GM19438 (cell line): Measurements from ENCODE around the gene BCAR1.
"Not testable (repeated sequence)": the region's sequence is repeated elsewhere in the genome, so short reads cannot be mapped to it uniquely, and the experiment has no call there.

Source experiments
- ATAC-seq: cut with Tn5 transposase; IDR thresholded peaks from one replicate; pipeline ENCODE4 v1.9.1; 2021; ENCODE audit warnings: low read depth; ENCODE audit not compliant: unreplicated experiment

The BCAR1 gene

DNA sequence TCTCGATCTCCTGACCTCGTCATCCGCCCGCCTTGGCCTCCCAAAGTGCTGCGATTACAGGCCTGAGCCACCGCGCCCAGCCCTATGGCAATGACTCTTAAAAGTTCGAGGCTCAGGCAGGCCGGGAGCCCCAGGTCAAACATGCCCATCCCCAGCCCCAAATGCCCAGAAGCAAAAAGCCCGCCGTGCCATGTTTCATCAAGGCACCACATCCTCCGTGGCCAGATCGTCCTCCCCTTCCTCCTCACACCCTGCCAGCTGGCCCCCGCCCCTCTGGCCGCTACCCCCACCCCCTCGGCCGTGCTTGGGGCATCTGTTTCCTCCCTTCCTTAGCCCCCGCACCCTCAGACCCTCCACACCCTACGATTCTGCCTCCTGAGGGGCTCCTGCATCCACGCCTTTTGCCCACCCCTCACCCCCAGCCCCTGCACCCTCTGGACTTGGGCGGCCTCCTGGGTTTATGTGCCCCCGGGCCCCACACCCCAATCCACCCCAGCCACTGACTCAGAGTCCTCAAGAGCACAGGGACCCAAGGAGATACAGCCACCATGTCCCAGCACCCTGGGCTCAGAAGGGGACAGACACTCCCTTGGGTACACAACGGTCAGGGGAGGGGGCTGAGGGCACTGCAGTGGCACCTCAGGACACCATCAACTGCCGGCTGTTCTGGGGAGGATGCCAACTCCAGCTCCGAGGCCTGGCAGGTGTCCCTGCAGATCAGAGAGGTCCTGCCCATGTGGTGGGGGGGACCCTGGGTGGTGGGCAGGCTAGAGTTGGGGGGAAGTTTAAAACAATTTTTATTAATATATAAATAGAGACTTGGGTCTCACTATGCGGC is 25.5 kb downstream of the BCAR1 start:
- no peak for ATAC-seq

DNA sequence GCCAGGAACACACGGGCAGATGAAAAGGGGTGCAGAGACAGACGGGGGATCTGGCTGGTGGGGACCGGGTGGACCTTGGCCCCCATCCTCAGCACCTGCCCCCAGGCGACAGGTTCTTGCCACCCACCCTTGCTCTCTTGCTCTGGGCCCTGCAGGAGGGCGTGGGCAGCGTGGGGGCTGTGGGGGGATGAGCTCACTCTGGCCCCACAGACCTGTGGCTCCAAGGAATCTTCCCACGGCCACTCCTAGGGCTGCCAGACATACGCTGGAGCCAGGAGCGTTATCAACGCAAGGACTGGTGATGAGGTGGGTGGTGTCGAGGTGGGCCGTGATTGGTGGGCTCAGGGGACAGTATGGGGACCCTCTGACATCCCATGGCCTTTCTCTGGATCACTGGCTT is 26.3 kb downstream of the BCAR1 start:
- no peak for ATAC-seq

DNA sequence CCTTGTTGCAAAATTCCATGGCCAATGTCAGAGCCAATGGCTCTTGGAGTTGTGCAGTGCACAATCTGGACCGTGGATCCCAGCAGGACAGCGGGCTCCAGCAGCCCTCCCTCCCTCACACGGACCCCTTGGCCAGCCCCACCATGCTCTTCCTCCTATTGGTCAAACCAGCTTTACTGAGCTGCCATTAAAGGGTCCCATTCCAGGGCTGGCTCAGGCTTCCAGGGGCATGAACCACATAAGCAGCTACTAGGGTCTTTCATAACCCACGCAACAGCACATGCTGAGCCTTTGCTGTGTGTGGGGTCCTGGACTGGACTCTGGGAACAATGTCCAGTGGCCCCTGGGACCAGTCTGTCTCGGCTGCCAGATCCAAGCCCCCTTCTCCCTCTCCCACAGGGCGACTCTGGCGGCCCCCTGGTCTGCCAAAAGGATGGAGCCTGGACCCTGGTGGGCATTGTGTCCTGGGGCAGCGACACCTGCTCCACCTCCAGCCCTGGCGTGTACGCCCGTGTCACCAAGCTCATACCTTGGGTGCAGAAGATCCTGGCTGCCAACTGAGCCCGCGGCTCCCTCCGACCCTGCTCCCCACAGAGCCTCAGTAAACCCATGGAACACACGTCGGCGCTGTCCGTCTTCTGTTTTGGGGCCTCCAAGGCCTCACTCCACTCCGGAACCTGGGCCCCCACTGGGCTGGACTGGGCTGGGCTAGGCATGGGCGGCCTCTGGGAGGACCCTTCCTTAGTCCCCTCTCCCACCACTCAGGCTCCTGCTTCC is 26.9 kb downstream of the BCAR1 start:
- ATAC-seq = no peak

DNA sequence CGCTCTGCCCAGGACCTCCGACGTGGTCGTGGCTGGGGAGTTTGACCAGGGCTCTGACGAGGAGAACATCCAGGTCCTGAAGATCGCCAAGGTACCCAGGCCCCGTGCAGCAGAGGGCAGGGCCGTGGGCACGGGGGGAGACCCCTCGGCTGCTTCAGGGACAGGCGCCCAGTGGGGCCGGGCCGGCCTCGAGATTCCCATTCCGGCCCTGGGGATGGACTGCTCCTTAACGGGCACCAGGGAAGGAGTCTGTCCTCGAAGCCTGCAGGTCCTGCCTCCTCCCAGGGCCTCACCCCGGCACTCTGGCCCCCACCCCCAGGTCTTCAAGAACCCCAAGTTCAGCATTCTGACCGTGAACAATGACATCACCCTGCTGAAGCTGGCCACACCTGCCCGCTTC is 28.3 kb downstream of the BCAR1 start:
- ATAC-seq = not testable (repeated sequence)

DNA sequence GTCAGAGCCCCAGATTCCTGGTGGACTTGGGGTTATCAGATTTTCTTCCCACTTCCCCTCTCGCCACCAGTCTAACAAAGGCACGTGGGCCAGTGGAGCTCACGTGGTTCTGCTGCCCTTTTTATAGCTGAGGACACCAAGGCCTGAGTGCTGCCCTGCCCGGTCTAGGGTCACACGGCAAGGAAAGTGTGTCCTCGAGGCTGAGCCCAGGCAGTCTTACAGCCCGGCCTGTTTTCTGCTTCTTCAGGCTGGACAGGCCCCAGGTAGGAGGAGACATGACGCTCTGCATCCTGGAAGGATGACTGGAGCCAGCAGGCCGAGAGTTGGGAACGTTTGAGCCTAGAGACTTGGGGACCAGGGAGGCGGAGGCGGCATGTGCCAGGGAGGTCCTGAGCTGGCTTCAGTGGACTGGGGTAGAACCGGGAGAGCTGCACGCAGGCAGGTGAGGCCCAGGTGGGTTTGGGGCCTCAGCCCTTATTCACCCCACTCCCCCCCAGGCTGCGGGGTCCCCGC is 29.1 kb downstream of the BCAR1 start:
- no peak for ATAC-seq

DNA sequence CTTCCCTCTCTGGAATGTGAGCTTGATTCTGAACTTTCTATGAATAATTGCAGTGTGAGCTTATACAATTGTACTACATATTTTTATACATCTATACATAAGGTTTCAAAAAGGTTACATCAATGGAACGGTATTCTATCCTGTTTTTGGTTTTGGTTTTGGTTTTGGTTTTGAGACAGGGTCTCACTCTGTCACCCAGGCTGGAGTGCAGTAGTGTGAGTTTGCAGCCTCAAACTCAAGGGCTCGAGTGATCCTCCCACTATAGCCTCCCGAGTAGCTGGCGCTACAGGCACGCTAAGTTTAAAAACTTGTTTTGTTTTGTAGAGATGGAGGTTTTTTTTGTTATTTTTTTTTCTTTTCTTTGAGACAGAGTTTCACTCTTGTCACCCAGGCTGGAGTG is 31.6 kb downstream of the BCAR1 start:
- ATAC-seq = peak; percentile 55

DNA sequence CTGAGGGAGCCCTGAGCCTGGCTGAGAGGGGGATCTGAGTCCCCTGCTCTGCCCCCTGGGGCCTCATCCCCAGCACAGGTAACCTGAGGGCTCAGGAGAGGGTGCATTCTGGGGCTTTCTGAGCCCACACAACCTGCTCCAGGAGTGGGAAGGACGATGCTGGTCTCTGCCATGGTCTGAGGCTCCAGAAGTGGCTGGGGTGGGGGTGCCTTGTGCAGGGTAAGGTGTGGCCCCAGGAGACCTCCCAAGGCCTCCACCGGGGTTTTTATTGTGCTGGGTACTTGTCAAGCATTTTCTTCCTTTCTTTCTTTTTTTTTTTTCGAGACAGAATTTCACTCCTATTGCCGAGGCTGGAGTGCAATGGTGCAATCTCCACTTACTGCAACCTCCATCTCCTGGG is 32.3 kb downstream of the BCAR1 start:
- ATAC-seq = no peak

DNA sequence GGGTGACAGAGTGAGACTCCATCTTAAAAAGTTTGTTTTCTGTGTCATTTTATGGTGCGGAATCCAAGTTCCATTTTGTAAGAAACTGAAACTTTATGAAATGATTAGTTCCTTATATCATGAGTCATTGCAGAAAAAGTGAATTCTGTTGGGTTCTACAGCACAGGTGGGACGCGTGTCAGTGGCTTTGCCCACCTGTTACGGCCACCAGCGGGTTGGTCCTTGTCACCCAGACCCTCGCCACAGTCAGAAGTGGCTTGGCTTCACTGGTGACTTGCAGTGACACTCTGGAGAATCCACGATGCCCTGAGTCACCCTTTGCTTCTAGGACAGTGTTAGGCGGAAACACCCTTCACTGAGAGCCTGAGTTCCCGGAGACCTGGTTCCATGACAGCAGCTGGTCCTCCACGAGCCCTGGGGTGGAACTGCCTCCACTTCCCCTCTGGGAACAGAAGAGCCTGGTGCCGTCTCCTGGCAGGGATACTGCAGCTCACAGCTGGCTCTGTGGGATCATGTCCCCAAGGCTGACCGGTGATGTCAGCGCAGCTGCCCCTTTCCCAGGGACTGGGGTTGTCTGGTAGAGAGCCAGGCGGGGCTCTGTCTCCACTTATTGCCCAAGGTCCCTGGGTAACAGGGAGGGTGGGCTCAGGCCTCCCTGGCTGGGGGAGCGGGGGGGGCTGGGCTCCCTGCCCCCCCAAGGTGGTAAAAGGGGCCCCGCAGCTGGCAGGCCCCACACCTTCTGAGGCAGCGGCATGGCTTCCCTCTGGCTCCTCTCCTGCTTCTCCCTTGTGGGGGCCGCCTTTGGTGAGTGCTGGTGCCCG is 33.0 kb downstream of the BCAR1 start, which contains the start of gene CTRB1:
TSS of gene CTRB1 (plus strand) at position 733 of the 821 bp plus-strand sequence. CDS start at position 753, 20 bp downstream.
- no peak for ATAC-seq

DNA sequence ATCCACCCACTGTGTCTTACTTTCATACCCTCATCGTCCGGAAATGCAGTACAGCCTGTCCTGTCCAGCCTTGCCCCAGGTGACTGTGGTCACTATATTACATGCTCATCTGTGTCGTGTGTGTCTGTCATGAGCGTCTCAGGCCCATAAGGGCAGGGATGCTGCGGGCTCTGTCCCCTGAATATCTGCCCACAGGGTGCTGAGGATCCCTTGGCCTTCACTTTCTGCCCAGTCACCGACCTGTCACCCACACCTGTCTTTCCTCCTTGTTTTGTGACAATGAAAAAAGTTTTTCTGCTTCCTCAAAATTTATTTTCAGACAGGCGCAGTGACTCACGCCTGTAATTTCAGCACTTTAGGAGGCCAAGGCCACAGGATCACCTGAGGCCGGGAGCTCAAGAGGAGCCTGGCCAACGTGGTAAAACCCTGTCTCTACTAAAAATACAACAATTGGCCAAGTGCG is 34.0 kb downstream of the BCAR1 start:
- no peak for ATAC-seq

DNA sequence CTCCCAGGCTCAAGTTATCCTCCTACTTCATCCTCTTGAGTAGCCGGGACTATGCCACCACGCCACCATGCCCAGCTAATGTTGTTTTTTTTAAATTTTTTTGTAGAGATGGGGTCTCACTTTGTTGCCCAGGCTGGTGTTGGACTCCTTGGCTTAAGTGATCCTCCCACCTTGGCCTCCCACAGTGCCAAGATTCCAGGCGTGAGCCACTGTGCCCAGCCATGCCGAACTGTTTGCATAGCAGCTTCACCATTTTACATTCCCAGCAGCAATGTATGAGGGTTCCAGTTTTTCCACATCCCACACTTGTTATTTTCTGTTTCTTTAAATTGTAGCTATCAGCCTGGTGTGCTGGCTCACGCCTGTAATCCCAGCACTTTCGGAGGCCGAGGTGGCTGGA is 34.8 kb downstream of the BCAR1 start:
- ATAC-seq = no peak

DNA sequence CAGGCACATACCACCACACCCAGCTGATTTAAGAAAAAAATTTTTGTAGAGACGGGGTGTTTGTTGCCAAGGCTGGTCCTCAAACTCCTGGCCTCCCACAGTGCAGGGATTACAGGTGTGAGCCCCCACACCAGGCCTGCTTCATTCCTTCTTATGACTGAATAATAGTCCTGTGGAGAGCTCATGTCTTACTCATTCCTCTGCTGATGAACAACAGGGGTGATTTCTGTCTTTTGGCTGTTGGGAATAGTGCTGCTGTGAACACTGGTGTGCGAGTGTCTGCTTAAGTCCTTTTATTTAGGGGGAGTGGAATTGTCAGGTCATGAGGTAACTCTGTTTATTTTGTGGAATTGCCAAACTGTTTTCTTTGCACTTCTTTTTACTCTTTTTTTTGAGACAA is 35.3 kb downstream of the BCAR1 start:
- ATAC-seq = no peak

DNA sequence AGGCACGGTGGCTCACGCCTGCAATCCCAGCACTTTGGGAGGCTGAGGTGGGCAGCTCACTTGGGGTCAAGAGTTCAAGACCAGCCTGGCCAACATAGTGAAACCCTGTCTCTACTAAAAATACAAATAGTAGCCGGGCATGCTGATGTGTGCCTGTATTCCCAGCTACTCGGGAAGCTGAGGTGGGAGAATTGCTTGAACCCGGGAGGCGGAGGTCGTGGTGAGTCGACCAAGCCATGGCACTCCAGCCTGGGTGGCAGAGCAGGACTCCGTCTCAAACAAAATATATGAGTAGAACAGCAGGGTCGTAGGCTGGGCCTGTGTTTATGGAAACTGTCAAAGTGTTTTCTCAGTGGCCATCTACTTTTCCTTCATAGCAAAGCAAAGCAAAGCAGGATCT is 40.1 kb downstream of the BCAR1 start:
- ATAC-seq = not testable (repeated sequence)

DNA sequence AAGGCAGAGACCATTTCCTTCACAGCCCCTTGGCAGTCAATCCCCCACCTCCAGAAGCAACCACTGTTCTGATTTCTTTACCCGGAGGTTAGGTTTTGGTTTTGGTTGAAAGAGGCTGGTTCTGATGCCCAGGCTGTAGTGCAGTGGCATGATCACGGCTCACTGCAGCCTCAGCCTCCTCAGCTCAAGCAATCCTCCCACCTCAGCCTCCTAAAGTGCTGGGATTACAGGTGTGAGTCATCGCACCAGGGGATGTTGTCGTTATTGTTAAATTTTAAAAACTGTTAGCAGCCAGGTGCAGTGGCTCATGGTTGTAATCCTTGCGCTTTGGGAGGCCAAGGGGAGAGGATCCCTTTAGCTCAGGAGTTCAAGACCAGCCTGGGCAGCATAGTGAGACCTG is 41.5 kb downstream of the BCAR1 start:
- ATAC-seq = no peak

DNA sequence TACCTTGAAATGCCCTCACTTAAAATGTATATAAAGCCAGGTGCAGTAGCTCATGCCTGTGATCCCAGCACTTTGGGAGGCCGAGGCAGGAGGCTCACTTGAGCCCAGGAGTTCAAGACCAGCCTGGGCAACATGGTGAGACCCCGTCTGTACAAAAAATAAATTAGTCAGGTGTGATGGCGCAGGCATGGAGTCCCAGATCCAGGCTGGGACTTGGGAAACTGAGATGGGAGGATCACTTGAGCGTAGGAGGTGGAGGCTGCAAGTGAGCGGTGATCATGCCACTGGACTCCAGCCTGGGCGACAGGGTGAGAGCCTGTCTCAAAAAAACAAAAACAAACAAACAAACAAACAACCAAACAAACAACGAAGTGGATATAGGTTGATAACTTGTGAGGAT is 41.9 kb downstream of the BCAR1 start:
- not testable (repeated sequence) for ATAC-seq

DNA sequence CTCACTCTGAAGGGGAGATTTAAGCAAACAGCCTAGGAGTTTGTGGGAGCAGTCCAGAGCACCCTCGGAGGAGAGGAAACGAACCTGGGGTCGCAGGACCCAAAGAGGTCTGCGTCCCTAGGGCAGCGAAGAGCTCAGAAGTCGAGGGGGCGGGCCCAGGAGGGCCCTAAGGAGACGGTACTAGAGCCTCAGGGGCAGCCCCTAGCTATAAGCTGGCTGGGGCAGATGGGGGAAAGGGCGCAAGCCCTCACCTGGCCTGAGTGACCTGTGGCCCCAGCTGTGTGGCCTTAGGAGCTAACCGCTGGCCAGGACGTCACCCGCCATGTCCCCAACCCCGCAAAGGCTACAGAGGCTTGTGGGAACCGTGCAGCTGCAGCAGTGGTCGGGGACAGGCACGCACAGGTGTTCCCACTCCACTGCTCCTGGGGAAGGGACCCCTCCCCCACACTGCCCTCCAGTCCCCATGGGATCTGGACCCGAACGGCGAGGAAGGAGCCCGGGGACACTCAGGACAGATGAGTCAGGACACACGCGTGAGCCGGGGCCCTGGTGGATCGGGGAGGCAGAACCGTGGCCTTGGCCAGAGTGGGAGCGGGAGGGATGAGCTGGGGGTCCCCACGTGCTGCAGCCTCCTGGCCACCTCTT is 42.4 kb downstream of the BCAR1 start:
- no peak for ATAC-seq

DNA sequence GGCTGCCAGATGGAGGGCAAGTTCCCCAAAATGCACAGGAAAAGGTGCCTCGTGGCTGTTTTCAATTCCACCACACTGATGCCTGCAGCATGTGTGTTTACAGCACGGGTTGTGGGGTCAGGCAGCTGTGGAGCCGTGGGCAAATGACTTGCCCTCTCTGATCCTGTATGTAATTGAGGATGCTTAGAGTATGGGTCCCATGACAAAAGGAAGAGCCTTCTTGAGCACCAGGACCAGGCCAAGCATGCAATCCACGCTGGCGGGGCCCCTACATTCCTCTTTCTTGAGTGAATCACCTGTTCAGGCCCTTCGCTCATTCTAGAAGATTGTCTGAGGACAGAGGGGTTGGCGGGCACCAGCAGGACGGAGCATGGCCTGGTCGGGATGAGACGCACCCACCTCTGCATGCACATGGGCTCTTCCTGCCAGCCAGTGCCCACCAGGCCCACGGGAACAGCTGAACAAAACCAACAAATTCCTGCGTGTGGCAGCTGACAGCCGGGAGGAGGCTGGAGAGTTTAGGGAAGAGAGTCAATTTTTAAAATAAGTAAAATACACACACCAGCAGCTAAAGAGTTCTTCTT is 43.1 kb downstream of the BCAR1 start:
- ATAC-seq = no peak

DNA sequence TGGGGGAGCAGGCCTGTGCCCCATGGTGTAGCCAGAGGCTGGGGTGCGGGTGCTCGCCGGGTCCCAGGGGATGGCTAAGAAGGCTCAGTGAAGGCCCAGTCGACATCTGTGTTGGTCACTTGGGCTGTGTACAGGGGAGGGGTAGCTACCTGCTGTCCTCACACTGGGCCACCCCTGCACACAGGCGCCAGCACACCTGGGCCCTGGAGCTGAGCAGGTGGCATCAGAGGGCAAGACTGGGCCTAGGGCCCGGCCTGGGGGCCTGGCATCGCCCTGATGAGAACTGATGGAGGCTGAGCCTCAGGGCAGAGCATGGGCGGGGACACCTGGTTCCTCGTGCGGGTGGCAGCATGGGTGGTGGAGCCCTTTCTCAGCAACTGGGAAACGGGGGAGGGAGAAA is 43.6 kb downstream of the BCAR1 start:
- no peak for ATAC-seq

DNA sequence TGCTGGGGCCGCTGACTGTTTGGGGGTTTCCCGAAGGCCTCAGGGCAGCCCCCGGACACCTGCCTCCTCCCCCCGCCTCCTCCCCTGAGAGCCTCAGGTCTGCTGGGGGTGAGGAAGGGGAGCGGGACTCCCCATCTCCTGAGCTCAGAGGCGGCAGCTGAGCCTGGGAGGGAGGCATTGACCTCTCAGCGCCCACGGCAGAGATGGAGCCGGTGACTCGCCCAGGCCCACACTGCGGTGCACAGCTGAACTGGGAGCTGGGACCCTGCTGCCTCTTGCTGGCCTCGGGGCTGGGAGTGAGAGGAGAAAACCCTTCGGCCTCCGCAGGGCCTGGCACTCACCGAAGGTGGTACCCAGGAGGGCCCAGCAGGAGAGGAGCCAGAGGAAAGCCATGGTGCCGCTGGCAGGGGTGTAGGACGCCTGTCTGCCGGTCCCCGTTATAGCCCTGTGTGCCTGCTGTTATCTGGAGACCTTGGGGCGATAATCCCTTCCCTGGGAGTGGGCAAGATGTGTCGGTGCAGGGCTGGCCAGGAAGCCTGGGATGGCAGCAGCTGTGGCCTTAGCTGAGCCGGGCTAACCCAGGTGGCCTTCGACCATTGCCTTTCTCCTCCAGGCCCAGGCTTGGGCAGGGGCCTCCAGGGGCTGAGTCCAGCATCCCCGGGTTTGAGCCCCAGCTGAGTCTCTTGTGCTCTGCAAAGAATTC is 44.5 kb downstream of the BCAR1 start, which contains the start of gene CTRB2:
TSS of gene CTRB2 (minus strand) at position 413 of the 703 bp plus-strand sequence. CDS start at position 393, 20 bp downstream.
- no peak for ATAC-seq
